D341Med (cell line): Measurements from ENCODE around the gene PRKD3.
A peak's percentile ranks its signal among the peaks of the same experiment; 100 is the strongest.
"Not testable (repeated sequence)": the region's sequence is repeated elsewhere in the genome, so short reads cannot be mapped to it uniquely, and the experiment has no call there.

Experiments used
- DNase-seq: peaks from one replicate; pipeline ENCODE4 v3.0.0; 2012; ENCODE audit warnings: low spot score

The PRKD3 gene

DNA sequence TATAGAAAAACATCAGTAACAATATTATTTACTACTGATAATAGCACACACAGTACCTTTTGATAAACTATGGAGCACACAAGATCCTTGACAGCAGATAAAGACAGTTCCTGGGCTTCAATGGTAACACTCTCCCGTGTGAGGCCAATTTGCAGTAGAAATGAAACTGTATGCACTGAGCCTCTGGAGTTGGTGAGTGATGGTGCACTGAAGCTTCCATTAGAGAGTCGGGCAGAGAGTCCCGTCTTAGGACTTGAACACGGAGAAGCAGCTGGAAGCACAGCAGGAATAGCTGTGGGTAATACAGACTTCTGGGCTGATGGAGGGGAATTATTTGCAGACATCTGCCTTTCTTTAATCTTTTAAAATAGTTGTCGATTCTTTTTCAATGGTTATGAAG, 8.5 kb downstream of the PRKD3 start:
- no peak for DNase-seq

DNA sequence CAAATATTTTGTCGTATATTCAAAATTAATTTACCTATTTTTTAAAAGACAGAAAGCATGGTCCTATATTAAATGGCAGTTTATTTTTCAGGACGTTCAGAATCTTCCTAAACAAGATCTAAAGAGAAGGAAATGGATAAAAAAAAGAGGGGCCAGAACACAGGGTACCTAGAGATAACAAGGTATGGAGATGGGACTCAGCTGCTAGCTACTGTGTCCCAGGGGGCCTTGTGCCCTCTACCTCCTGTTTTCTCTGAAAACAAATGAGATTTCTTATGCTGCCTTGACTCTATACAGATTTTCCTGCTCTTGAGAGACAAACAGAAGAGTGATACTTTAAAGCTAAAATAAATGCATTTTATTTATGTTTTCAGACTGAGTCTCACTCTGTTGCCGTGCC, 9.3 kb downstream of the PRKD3 start:
- no peak for DNase-seq

DNA sequence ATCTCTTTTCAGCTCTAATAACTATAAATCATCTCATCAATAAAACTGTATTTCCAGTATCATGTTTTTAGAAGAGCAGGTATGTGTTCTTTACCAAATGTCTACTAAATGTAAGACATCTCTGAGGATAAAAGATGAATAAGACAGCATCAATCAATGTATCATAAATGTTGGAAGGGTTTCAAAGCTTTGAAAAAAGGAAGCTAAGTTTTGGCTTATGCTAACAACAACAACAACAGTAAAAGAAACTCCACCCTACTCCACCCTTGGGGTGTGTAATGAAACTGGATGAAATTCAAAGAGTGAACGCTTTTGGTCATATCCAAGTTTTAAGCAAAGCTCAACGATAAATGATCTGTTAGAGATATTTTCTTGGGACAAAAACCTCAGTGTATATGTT, 17.1 kb downstream of the PRKD3 start:
- no peak for DNase-seq

DNA sequence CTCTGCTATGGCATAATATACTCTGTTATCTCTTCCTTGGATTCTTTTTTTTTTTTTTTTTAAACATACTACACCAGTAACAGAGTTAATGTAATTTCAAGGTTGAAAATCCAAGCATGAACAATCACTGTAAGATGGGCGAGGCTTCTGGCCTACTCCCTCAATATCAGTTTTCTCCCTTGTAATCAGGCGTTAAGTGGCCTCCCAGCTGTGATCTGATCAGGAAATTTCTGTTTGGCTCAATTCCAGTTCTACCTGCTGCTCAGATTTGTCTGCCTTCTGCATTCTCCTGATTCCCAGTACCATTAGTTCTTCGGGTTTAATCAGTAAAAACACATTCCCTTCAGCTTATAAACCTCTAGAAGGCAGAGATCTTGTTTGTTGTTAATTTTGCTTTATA, 18.6 kb downstream of the PRKD3 start:
- peak; percentile 57 for DNase-seq

DNA sequence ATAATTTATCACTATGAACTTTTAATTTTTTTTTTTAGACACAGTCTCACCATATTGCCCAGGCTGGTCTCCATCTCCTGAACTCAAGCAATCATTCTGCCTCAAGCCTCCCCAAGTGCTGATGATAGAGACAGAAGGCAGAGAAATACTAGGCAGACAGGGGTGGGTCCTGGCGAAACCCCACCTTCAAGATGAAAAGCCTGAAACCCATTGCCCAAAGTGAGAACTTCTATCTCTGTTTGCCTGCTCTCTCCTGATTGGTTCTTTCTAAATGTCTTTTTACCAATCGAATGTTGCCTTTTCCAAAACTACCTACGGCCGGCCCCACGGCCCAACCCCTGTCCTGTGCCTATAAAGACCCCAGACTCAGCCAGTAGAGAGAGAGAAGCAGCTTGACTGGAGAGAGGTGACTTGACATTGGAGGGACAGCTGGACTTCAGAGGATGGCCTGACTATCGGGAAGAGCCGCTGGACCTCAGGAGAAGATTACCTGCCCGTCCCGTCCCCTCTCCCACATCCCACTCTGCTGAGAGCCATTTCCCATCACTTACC, 21.9 kb downstream of the PRKD3 start:
- DNase-seq: no peak

DNA sequence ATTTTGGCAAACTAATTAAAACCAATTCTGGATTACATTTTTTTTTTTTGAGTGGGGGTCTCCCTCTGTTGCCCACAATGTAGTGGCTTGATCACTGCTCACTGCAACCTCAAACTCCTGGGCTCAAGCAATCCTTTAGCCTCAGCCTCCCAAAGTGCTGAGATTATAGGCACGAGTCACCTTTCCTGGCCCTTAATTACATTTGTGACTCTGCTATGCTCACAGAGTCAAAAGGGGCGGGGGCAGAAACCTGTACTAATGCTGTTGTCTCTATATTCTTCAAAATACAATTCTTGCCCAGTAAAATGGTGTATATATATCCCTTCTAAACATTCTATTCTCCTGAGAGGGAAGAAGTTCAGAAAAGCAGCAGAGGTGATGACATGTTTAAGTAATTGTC, 23.2 kb downstream of the PRKD3 start:
- no peak for DNase-seq

DNA sequence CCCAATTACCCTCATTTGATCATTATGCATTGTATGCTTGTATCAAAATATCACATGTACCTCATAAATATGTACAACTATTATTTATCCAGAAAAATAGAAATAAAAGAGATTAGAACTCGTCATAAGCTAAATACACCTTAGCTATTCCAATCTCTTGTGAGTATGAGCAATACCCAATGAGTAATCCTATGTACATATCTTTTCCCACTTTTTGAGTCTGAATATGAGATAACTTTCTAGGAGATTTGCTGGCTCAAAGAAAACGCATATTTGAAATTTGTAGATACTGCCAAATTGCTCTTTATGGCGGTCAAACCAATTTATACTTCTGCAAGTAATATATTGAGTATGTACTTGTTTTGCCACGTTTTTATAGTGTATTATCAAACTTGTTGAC, 24.1 kb downstream of the PRKD3 start:
- no peak for DNase-seq

DNA sequence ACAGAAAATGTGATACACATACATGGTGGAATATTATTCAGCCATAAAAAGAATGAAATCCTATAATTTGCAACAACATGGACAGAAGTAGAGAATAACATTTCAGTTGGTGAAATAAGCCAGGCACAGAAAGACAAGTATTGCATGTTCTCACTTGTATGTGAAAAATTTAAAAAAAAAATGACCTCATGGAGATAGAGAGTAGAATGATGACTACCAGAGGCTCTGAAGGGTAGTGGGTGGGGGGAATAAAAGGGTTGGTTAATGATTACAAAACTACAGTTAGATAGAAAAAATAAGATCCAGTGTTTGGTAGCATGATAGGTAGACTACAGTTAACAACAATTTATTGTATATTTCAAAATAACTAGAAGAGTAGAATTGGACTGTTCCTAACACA, 24.5 kb downstream of the PRKD3 start:
- no peak for DNase-seq

DNA sequence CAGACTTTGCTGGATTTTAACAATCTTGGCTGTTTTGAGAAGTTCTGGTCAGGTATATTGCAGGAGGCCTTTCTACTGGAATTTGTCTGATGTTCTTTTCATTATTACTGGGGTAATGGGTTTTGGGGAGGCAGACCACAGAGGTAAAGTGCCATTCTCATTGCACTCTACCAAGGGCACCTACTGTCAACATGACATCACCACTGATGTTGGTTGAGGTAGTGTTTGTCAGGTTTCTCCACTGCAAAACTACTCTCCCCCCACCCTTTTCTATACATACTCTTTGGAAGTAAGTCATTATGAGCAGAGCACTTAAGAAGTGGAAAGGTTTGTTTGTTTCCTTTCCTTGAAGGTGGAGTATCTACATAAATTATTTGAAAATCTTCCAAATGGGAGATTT, 27.0 kb downstream of the PRKD3 start:
- no peak for DNase-seq

DNA sequence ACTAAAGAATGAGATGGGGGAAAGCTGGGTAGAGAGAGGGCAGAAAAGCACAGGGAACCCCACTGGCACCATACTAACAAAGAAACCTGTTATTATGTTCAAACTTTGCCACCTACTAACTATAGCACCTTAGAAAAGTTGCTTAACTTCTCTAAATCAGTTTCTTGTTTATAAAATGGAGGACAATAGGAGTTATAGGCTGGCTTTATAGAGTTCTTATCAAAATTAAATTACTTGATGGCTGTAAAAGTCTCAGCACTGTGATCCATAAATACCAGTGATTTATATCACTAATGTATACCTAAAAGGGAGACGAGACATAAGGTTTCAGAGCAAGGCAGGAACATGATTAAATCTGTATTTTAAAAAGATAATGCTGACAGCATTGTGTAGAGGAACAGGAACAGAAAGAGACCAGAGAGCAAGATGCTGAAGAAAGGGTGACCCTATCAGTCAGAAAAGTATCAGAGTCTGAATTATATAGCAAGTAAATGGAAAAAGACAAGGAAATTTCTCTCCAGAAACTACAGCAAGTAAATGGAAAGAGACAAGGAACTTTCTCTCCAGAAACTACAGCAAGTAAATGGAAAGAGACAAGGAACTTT, 29.1 kb downstream of the PRKD3 start:
- DNase-seq: no peak

DNA sequence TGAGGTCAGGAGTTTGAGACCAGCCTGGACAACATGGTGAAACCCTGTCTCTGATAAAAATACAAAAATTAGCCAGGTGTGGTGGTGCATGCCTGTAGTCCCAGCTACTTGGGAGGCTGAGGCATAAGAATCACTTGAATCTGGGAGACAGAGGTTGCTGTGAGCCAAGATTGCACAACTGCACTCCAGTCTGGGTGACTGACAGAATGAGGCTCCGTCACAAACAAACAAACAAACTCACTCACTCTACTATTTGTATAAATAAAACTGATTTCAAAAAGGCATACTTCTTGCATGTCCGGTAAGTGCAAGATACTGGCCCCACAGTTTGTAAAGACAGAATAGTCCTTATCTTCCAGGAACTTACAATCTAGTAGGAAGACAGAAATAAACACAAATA, 29.8 kb downstream of the PRKD3 start:
- DNase-seq: not testable (repeated sequence)

DNA sequence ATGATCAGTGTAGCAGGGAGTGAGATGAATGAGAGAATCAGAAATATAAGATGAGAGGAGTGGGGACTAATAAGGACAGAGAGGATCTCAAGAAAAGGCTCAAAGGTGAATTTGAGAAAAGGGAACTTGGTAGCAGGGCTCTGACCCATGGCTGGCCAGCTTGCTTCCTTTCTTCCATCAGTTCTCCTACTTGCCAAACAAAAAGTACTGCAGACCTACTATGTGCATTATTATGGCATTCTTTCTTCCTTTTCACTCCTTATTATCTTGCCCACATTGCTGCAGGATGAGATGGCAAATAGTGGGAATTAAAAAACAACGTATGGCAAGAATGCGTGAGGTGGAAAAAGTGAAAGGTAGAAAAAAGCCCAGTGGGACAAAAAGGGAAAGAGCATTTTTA, 33.0 kb downstream of the PRKD3 start:
- no peak for DNase-seq

DNA sequence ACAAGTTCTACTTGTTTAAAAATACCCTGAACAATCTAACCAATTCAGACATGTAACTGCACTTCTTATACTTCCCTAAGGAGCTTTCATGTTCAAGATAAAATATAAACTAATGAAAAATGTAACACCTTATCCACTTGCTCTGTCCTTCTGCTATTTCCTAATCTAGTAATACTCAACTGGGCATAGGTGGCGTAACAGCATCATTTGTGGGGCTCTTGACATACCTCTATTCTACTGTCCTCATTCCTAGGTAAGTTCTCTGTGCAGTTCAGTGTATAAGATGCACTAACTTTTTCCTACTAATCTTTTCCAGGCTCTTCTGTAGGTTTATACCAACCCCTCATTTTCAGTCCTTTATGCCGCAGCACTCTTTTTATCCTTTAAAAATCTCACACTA, 36.7 kb downstream of the PRKD3 start:
- peak; percentile 38 for DNase-seq

DNA sequence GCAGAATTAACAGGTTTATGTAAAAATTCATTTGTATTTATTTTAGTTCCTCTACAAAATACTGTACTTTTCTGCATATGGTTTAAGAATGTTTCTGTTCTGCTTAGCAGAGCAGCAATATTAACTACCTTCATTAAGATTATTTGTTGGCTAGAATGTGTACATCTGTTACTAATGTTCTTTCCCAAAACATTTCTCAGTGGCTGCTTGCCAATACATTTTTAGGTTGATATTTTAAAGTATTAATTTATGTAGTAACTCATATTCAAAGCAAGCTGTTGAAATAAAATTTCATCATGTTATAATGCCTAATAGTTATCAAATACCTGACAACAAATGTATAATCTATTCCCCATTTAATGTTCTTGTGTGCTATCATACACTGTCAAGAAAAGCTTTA, 40.3 kb downstream of the PRKD3 start:
- DNase-seq: no peak

DNA sequence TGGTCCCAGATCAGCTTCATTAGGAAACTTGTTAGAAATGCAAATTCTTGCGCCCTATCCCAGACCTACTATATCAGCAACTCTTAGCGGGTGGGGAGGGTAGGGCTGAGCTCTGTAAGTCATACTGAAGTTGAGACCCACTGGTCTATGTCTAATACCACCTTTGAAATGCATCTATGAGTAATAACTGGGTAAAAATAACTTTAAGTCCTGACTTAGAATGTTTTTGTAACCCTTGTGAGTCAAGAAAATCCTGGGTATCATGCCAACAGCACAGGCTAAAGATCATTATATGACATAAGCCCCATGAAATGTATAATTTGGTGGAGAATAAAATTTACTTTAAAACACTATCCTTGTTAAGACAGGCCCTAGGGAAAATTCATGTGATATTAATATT, 41.4 kb downstream of the PRKD3 start:
- no peak for DNase-seq

DNA sequence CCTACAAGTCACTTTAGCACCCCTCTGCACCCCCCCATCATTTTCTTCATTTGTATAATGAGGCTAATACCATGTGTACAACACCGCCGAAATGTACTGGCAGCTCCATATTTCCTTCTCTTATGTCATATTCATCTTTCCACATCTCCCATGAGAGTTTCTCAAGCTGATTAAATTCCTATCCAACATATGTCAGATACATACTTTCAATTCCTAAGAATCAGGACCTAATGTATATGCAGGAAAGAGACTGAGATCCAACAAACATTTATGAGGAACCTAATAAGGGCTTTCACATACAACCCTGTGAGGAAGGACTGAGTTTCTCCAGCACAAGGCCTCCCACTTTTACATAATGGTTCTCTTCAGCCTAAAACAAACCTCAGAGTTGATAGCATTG, 41.9 kb downstream of the PRKD3 start:
- DNase-seq: no peak

DNA sequence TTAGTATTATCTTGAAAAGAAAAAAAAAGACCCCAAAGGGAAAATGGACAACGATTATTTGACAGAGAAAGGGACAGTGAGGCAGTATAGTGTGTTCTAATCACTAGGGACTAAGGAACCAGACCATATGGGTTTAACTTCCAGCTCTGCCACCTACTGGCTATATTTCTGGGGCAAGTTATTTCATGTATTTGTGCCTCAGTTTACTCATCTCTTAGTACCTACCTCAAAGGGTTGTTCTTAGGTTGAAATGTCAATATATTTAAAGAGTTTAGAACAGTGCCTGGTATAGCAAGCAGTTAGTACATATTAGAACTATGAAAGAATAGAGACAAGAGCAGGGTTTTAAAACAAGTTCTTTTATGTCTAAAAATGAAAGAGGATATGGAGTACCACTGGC, 42.7 kb downstream of the PRKD3 start:
- no peak for DNase-seq

DNA sequence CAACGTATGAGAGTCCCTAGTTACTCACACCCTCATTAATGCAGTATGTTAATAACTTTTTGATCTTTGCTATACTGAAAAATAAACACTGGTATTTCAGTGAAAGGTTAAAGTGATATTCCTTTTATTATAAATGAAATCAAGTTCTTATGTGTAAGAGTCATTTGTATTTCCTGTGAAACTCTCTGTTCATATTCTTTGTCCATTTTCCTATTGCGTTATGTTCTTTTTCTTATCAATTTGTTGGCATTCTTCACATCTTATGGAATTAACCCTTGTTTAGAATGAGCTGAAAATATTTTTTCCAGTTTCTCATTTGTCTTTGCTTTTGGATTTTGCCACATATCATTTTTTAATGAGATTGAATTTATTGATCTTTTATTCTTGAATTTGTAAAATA, 48.3 kb downstream of the PRKD3 start:
- no peak for DNase-seq
